D721Med (cell line): ENCODE data around the gene GSE1.

Experiments
- DNase-seq: peaks from one replicate; pipeline ENCODE4 v3.0.0; 2011; ENCODE audit warnings: low spot score; ENCODE audit not compliant: insufficient read length
- FAIRE-seq: peaks from 2 replicates; lab custom pipeline; 2011; peaks lifted over from hg19 to GRCh38; lab: Jason Lieb, UNC
- CTCF ChIP-seq: IDR thresholded peaks from 2 replicates; pipeline ENCODE4 v1.5.1; 2012; ENCODE audit warnings: mild to moderate bottlenecking, control low read depth; ENCODE audit not compliant: insufficient read depth; ENCODE audit errors: missing control alignments

Gene GSE1

GRCh38 chr16:85617948-85618347 lies 4.8 kb downstream of the GSE1 start:
- TF ChIP-seq CTCF: no peak
- DNase-seq (no peak), FAIRE-seq (no peak)

DNA sequence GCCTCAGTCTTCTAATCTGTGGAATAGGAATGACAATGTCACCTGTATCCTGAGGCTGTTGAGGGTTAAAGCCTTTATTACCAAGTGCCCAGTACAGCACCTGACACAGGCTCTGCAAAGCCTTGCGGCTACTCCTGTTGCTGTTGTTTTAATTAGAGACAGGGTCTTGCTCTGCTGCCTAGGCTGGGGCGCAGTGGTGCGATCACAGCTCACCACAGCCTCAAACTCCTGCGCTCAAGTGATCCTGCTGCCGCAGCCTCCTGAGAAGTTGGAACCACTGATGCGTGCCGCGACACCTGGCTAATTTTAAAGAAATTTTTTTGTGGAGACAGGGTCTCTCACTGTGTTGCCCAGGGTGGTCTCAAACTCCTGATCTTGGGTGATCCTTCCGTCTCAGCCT lies 5.4 kb downstream of the GSE1 start:
- no peak for TF ChIP-seq CTCF
- FAIRE-seq (no peak), DNase-seq (no peak)

DNA sequence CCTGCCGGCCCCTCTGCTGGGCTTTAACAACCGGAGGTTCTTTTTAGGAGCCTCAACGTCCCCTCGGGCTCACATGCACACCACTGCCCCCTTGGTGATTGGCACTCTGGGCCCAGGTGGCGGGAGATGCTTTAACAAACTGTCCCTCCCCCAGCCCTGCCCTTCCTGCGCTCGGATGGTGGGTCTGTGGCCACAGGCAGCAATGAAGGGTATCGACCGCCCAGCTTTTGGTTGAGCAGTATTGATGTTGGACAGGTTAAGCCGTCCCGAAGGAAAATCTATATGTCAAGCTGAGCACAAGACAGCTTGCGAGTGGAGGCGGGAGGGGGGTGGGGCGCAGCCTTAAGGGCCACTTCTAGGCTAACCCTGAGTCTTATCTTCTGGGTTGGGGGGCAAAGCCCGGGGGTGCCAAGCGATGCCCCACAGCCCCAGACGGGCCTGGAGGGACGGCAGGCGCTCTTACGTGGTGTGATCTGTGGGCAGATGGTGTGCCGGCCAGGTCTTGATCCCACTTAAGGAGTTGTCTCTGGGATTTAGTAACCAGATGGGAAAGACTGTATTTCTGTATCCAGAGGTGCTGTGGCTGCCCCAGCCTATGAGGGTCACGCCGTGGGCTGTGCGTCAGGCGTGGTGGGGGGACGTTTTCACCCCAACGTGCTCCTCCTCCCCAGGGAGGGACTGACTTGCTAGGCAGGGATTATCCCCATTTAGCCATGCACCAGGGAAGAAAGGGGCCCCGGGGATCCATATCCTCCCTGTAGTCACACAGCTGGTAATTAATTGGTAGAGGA lies 6.2 kb downstream of the GSE1 start:
- FAIRE-seq (no peak), DNase-seq (peak; percentile 67)
- TF ChIP-seq CTCF: no peak

- no peak for TF ChIP-seq CTCF
- DNase-seq (no peak), FAIRE-seq (no peak)
Measured at GRCh38 chr16:85620374-85620773, 7.3 kb downstream of the GSE1 start.

DNA sequence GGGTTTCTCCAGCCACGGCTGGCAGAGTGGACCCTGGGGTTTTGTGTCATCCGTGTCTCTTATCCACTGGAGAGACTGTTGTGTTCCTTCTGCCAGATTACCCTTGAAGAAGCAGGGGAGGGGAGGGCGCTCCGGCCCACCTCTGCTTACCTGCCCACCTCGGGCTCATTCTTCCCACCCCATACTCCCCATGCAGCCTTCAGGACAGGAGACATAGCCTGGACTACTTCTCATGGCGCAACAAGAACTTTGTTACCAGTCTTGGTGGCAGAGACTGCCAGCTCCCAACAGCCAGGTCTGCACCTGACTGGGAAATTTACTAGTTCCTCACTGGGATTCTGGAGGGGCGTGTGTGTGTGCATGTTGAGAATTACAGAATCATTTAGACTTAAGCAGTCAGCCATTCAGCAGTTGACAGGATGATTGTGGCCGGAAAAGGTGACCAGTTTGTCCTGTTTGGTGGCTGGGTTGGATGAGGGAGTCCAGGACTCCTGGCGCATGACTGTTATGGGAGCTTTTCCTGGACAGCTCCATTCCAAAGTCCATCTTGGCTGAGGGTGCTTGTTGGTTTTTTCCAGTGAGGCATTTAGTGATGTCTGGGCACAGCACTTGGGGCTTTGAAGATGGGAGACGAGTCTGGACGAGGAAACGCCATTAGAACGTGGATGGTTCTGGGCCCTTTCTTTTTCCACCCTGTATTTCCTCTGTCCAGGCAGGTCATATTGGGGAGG lies 8.7 kb downstream of the GSE1 start:
- FAIRE-seq: no peak

GRCh38 chr16:85622683-85623082 lies 9.6 kb downstream of the GSE1 start:
- no peak for DNase-seq
- no peak for TF ChIP-seq CTCF
- no peak for FAIRE-seq

More for the DNA sequence above, 8.7 kb downstream of the GSE1 start:
- no peak for TF ChIP-seq CTCF
- DNase-seq: no peak

DNA sequence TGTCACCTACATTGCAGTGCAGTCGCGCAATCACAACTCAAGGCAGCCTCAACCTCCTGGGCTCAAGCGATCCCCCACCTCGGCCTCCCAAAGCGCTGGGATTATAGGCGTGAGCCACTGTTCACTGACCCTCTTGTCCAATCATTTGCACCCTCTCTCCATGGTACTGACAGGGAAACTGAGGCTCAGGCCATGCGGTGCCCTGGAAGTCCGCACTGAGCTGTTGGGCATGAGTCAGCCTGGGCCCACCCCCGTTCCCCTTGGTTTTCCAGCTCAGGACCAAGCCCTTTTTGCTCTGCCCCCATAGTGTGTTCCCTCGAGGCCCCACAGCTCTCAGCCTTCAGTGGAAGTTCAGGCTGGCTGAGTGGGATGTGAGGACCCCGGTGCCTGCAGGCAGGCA lies 10.1 kb downstream of the GSE1 start:
- TF ChIP-seq CTCF: no peak
- no peak for DNase-seq
- FAIRE-seq: no peak
